Measurements from ENCODE around the gene RAB7A.
"Not testable (repeated sequence)": the region's sequence is repeated elsewhere in the genome, so short reads cannot be mapped to it uniquely, and the experiment has no call there.

Gene RAB7A

DNA sequence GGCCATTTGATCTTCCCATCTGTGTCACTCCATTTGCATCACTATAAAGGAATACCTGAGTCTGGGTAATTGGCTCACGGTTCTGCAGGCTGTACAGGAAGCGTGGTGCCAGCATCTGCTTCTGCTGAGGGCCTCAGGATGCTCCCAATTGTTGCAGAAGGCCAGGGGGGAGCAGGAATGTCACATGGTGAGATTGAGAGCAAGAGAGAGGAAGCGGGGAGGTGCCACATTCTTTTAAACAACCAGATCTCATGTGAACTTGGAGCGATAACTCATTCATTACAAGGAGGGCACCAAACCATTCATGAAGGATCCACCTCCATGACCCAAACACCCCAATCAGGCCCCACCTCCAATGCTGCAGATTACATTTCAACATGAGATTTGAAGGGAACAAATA lies 13.1 kb upstream of the RAB7A start:
- no peak for DNase-seq

DNA sequence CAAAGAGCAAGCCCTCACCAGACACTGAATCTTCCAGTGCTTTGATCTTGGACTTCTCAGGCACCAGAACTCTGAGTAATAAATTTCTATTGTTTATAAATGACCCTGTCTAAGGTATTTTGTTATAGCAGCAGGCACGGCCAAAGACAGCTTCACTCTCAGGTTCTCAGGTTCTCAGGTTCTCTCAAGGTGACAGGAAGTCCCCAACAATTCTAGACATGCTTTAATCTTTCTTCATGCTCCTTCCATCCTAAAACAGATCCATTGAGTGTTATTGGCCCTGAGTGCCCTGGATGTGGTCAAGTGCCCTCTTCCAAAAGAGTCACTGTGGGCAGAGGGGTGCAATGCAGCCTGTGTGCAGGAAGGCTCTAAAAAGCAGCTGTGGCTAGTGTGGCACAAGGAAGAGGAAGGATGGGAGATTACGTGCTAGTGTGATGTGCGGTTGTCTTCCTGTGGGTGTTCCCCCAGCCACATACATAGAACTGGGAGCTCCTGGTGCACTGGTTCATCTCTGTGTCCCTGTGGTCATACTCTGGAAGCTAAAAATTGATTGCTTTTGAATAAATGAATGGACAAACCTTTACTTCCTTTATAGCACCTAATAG lies 11.0 kb upstream of the RAB7A start:
- no peak for DNase-seq

DNA sequence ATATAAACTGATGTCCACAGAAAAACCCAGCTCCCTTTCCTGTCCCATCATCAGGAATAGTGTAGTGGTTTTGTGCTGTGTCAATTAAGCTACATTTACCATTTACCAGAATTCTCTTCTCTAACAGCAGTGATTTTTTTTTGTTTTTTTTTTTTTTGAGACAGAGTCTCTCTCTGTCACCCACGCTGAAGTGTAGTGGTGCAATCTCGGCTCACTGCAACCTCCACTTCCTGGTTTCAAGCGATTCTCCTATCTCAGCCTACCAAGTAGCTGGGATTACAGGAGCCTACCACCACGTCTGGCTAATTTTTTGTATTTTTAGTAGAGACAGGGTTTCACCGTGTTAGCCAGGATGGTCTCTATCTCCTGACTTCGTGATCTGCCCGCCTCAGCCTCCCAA lies 7.1 kb upstream of the RAB7A start:
- not testable (repeated sequence) for DNase-seq

DNA sequence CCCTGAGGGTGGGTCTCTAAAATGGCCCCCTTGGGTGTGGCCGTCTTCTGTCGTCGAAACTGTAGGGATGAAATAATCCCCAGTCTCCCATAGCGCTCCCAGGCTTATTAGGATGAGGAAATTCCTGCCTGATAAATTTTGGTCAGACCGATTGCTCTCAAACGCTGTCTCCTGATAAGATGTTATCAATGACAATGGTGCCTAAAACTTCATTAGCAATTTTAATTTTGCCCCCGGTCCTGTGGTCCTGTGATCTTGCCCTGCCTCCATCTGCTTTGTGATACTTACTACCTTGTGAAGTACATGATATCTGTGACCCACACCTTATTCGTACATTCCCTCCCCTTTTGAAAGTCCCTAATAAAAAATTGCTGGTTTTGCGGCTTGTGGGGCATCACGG lies 5.1 kb upstream of the RAB7A start:
- DNase-seq, result no peak

DNA sequence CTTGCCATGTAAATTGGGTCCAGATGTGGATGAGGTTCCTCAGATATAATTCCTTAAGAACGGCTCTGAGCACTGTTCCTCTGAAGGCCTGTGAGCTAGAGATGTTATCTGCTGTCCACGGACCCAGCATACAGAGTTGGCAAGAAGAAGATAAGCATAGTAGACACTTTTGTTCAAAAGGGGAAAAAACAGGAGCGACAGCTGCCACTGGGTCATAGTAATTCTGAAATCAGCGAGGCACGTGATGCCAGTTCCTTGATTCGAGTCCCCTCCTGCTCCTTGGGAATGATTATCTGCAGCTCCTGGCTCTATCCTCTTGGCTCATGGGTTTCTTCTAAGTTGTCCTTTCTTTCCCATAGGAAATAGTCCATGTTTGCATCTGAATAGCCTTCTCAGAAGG lies 2.5 kb upstream of the RAB7A start:
- DNase-seq, result no peak

DNA sequence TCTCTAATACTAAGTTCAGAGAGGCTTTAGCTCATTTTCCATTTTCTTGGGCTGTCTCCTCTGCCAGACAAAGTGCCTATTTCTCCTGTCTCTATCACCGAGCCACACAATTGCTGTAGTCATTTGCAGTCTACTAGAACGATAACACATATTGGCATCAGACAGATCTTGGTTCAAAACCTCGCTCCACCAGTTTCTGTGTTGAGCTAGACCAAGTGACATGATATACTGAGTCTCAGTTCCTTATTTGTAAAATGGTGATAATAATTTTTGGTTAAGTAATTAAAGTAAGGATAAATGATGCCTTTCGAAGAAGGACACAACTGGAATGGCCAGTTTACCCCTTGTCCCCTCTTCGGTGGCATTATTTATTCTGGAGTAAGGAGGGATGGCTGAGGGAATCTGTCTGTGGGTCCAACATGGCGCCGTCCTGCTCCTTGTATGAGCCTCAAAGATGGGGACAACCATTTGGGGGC lies 398 bp upstream of the RAB7A start:
- no peak for DNase-seq

DNA sequence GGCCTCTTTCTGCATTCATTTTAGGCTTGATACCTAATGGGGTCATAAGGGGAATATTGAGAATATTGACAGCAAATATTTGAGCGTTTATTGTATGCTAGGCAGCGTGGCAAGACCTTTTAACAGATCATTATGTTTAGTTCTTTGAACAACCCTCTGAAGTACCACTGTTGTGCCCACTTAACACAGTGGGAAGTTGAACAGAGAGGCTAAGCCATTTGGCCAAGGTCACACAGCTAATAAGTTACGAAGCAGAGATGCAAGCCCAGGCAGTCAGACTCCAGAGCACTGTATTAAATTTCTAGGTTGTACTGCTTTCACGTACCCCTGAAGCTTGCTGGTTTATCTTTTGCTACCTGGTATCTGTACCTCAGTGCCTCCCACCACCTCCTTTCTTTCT lies 1.1 kb downstream of the RAB7A start:
- DNase-seq, result no peak

DNA sequence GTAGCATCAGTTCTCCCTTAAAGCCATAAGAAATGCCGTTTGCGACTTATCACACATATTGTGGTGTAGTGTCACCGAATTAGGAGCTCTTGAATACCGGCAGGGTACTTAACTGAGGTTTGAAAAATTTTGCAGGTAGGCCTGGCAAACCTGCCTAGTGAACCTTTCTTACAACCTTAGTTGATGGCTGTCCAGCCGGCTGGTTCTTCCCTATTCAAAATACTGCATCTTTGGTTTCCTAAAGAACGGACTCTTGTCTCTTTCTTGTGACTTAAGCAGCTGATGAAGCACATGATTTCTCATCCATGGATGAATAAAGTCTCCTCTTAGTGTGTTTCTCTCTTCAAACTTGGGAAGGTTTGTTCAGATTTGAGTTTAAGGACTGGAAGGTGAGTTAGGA lies 1.5 kb downstream of the RAB7A start:
- DNase-seq, result no peak

DNA sequence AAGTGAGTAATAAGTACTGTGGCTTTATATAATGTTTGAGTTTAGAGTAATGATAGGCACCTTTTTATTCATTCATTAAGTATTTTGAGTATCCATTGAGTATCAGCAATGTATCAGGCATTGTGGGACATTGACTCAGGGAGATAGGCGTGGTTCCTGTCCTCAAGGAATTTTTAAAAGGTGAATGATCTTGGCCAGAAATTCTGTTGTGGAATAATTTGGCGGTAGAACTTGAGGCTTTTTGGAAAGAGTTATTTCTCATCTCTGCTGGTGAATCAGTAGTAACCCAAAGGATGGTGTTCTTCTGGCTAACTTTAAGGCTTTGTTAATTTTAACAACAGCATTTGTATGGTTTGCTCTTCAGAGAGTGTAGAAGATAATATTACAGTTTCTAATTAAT lies 2.0 kb downstream of the RAB7A start:
- no peak for DNase-seq

DNA sequence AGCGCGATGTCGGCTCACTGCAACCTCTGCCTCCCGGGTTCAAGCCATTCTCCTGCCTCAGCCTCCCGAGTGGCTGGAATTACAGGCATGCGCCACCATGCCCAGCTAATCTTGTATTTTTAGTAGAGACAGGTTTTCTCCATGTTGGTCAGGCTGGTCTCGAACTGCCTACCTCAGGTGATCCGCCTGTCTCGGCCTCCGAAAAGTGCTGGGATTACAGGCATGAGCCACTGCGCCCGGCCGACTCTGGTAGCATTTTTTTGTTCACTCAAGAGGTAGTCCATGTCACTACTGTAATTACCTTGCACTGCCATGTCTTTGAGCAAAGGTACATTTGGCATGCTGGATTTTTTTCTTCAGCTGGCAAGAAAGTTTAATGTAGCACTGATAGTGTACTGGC lies 2.5 kb downstream of the RAB7A start:
- DNase-seq, result not testable (repeated sequence)

DNA sequence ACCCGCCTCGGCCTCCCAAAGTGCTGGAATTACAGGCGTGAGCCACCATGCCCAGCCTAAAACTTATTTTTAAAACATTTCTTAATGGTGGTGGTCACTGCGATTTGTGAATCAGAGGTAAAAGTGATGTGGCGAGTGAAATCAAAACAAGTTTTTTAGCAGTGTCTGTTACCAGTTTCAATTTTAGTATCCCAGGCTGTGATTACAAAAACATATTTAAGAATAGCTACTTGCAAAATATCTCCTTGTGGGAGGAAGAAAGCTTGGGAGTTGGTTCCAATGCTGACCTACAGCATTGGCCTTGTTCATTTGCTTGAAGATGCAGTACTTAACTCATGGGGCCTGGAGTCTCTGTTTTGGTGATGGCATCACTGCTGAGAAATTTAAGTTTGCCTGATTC lies 4.5 kb downstream of the RAB7A start:
- DNase-seq, result no peak

DNA sequence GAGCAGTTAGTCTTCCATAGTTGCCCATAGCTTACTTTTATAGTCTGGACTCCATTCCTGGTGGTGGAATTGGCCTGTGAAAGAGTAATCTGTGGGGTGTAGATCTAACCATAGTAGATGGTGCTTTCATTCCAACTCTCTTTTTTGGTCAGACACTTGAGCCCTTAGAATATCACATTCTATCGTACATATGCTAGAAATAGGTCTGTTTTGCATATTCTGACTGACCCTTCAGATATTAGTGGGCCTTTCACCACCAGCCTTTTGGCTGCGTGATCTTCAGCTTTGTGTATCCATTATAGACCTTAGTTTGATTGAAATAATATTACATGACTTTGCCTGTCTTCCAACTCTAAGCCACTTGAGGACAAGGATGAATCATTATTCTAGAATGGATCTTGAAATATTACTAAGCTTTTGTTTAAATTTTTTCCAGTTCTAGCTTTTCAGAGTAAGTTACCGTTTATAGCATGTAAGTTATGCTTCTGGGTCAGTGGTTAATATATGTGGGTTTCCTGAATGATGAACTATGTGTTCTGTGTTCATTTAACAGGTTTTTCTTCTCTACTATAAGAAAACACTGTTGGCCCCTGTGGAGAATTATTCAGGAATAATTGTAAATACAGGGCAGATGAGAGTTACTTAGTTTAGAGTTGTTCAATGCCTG lies 8.7 kb downstream of the RAB7A start:
- DNase-seq, result no peak

DNA sequence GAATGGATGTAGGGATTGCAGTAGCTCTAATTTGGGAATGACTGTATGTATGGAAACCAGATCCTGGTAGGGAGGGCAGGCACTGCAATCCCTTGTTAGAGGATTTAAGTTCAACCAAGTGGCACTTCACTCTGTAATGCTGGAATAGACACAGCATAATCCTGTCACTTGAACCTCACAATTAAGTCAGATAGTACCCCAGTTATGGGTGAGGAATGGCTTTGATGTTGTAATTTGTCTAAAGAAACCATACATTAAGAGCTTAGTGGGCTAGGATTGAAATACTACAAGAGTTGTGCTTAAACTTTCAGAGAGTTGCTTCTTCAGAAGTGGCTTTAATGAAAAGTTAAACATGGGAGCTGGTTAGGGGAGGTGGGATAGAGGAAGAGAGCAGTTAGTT lies 9.3 kb downstream of the RAB7A start:
- no peak for DNase-seq

DNA sequence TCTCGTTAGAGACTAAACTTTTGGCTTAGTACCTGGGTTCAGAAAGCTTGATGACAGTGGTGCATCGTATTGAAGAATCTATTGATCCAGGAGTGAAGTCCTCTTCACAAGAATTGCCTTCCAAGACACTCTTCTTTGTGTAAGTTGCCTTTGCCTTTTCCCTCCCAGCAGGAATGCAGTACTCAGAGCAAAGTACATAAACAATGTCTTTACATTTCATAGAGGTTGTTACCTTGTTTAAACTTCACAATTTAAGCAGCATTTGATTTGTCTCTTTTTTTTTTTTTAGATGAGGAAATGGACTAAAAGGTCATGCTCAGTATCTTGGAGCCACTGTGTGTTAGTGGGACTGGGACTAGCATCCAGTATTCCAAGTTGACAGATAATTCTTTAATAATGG lies 9.9 kb downstream of the RAB7A start:
- no peak for DNase-seq

DNA sequence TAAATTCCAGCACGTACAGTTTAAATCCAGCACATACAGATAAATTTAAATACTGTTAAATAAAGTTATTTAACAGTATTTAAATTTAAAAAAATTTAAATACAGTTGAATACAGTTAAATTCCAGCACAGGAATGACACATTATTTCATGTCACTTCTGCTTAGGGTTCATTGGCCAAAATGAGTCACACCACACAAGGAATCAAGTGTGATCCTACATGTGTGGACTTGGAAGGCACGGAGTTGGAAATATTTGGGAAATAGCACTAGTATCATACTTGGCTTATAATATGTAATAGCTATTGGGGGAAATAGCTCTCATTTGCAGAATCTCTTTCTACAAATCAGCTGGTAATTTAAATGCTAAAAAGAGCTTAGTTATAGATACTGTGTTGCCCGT lies 10.6 kb downstream of the RAB7A start:
- DNase-seq, result no peak

DNA sequence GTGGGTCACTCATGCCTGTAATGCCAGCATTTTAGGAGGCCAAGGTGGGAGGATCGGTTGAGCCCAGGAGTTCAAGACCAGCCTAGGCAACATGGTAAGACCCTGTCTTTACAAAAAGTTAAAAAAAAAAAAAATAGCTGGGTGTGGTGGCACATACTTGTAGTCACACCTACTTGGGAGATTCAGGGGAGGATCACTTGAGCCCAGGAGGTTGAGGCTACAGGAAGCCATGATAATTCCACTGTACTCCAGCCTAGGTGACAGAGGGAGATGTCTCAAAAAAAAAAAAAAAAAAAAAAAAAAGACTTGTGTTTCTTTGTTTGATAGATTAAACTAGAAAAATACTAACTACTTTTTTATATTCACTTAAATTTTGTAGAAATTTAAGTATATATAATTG lies 14.6 kb downstream of the RAB7A start:
- no peak for DNase-seq

DNA sequence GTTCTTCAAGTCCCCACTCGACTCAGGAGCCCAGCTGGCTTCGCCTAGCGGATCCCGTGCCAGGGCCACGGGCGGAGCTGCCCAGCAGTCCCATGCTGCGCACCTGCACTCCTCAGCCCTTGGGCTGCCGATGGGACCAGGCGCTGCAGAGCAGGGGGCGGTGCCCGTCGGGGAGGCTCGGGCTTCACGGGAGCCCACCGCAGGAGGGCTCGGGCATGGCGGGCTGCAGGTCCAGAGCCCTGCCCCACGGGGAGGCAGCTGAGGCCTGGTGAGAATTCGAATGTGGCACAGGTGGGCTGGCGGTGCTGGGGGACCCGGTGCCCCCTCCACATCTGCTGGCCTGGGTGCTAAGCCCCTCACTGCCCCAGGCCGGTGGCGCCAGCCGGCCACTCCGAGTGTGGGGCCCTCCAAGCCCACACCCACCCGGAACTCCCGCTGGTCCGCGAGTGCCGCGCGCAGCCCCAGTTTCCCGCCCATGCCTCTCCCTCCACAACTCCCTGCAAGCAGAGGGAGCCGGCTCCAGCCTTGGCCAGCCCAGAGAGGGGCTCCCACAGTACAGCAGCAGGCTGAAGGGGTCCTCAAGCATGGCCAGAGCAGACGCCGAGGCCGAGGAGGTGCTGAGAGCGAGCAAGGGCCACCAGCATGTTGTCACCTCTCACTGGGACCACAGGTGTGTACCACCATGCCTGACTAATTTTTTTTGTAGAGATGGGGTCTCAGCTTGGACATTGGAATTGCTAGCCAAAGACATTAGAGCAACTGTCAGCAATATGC lies 17.0 kb downstream of the RAB7A start:
- no peak for DNase-seq

DNA sequence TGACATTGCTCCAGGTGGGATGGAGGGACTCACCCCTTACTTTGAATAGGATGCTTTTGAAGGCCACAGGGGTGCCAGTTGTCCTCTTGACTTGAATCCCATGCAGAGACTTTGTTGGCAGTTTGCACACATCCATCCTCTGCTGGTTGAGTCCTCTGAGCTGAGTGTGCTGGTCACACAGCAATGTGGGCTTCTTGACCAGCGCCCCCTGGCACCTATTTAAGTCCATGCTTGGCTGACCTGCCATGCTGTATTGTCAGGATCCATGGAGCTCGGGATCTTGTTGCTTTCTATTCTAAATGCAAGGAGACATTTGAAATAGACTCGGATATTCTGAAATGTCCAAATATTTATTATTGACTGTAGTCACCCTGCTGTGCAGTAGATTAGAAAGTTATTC lies 19.8 kb downstream of the RAB7A start:
- DNase-seq, result no peak

DNA sequence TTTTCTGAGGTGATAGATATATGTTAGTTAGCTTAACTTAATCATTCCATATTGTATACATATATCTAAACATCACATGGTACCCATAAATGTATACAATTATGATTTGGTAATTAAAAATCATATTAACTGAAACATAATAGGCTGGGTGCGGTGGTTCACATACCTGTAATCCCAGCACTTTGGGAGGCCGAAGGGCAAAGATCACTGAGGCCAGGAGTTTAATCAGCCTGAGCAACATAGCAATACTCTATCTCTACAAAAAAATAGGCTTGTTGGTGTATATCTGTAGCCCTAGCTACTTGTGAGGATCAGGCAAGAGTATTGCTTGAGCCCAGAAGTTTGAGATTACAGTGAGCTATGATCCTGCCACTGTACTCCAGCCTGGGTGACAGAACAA lies 20.9 kb downstream of the RAB7A start:
- no peak for DNase-seq

DNA sequence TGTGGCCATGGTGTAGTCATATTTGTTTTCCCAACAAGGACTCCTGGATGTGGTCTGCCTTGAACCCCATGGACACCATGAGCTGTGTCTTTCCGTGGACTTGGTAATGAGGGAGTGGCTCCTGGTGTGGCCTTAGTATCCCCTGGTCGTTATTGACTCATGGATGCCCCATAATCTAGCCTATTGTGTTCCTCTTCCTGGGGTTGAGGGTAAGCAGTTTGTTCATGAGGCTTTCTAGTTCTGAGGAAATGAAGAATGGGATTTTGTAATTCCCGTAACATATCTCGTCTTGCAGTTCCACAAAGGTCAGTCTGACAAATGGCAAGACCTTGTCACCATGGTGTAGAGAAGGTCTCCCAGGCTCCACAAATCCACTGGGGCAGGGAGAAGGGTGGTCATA lies 22.6 kb downstream of the RAB7A start:
- DNase-seq, result no peak

DNA sequence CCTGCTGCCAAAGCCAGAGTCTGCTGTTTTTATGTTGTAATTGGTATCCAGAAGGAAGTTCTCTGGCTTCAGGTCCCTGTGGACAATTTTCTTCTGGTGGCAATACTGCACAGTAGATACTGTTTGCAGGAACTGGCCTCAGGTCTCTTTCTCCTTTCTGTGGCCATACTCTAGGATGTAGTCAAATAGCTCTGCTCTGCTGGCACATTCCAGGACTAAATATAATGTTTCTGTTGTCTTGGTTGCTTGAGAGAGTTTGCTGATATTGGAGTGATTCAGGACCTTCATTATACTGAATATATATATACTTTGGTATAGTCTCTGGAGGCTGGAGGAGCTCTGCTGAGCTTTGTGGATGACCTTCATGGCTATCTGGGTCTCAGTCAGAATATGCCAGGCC lies 23.1 kb downstream of the RAB7A start:
- no peak for DNase-seq

DNA sequence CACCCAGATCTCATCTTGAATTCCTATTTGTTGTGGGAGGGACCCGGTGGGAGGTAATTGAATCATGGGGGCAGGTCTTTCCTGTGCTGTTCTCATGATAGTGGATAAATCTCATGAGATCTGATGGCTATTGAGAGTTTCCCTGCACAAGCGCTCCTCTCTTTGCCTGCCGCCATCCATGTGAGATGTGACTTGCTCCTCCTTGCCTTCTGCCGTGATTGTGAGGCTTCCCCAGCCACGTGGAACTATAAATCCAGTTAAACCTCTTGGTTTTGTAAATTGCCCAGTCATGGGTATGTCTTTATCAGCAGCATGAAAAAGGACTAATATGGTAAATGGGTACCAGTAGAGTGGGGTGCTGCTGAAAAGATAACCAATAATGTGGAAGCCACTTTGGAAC lies 23.6 kb downstream of the RAB7A start:
- DNase-seq, result not testable (repeated sequence)

DNA sequence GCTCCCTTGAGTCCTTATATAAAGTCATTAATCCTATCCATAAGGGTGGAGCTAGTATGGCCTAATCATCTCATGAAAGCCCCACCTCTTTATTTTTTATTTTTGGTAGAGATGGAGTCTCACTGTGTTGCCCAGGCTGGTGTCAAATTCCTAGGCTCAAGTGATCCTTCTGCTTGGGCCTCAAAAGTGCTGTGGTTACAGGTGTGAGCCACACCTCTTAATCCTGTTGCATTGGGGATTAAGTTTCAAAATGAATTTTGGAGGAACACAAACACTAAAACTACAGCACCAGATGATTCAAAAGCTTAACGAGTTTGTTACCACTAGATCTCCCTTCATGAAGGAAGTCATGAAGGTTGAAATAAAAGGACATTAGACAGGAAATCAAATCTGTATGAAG lies 27.7 kb downstream of the RAB7A start:
- no peak for DNase-seq

DNA sequence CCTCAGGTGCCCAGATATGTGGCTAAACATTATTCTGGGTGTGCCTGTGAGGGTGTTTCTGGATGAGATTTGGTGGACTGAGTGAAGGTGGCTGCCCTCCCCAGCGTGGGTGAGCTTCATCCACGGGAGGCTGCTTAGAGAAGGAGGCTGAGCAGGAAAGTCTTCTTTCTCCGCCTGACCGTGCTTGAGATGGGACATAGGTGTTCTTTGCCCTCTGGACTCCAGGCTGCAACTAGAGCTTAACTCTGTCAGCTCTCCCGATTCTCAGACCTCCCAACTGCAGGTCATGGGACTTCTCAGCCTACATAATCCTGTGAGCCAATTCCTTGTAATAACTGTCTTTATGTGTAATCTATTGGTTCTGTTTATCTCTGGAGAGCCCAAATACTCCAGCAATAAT lies 34.1 kb downstream of the RAB7A start:
- DNase-seq, result no peak
